RWPE1 (cell line): ENCODE results near the gene ABR.

Experiments used
- CTCF ChIA-PET: fragments of 350-600 bp; sonication (Branson Sonifier 250); formaldehyde crosslinking; extraction: SDS; loops from one replicate; lab custom pipeline; 2021; lab: Yijun Ruan, JAX
- POLR2A ChIA-PET: fragments of 400-600 bp; formaldehyde crosslinking; extraction: SDS; loops from one replicate; lab custom pipeline; 2020; ENCODE audit warnings: antibody characterized with exemption; ENCODE audit not compliant: low non-redundant PET; lab: Yijun Ruan, JAX
- DNase-seq: peaks from one replicate; pipeline ENCODE4 v3.0.0; 2012; ENCODE audit warnings: low spot score
- H3K27ac ChIP-seq: fragments of 450-650 bp; 2 replicates; pipeline ENCODE4 v1.5.1; 2017
- TF ChIP-seq, protein P1 (sequence below): fragments of 450-650 bp; conservative IDR thresholded peaks from 2 replicates; pipeline ENCODE4 v1.5.1; 2017; ENCODE audit warnings: low read depth, mild to moderate bottlenecking

Gene ABR

GRCh38 chr17:1009229-1010085, 170.3 kb downstream of the ABR start:
- TF ChIP-seq, protein P1, sequence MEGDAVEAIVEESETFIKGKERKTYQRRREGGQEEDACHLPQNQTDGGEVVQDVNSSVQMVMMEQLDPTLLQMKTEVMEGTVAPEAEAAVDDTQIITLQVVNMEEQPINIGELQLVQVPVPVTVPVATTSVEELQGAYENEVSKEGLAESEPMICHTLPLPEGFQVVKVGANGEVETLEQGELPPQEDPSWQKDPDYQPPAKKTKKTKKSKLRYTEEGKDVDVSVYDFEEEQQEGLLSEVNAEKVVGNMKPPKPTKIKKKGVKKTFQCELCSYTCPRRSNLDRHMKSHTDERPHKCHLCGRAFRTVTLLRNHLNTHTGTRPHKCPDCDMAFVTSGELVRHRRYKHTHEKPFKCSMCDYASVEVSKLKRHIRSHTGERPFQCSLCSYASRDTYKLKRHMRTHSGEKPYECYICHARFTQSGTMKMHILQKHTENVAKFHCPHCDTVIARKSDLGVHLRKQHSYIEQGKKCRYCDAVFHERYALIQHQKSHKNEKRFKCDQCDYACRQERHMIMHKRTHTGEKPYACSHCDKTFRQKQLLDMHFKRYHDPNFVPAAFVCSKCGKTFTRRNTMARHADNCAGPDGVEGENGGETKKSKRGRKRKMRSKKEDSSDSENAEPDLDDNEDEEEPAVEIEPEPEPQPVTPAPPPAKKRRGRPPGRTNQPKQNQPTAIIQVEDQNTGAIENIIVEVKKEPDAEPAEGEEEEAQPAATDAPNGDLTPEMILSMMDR: no peak
- ChIA-PET POLR2A (no interaction called here), CTCF (no interaction called here)
- H3K27ac ChIP-seq: peak overlapping the region; percentile 49
- DNase-seq: no peak

DNA sequence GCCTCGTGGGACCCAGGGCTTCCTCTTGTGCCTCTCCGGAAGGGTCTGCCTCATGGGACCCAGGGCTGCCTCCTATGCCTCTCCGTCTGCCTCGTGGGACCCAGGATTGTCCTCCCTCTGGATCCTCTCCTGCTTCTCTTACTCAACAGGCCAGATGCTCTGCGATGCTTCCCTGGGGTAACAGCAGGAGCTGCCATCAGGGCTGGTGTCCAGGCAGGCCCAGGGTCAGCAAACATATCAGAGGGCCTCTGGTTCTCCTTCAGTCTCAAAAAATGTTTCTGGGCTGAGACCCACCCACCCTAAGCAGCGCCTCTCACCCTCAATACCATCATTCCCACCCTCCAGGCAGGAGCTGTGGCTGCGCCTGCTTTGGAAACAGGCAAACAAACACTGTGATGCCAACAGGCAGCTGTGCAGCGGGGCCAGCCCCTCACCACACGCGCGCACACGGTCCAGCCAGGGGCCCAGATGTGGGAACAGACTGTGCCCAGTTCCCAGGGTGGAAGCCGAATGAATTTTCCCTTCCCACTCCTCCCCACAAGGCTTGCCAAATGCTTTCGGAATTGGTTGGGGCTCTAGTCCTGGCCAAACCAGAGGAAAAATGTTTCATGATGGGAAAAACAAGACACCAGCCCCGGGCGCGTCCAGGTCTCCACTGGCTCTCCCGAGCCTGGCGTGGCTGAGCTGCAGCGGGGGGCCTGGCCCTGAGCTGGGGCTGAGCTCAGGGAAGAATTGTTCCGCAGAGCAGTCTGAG, 171.6 kb downstream of the ABR start:
- TF ChIP-seq, protein P1: no peak
- ChIA-PET POLR2A (no interaction called here), CTCF (no interaction called here)
- DNase-seq: no peak
- peak overlapping the region; percentile 3; the same call in 1 of the 2 replicates for H3K27ac ChIP-seq

- peak overlapping the region; percentile 3; the same call in 1 of the 2 replicates for H3K27ac ChIP-seq
- POLR2A ChIA-PET: no interaction called here
- no peak for DNase-seq
- CTCF ChIA-PET: interaction anchor here (0.7 kb wide), 1 partner anchor 8 kb away, joined by 3 read pairs; no protein-coding TSS in a partner anchor
- TF ChIP-seq, protein P1: no peak
These were observed 172.3 kb downstream of the ABR start for GRCh38 chr17:1007310-1008007.

DNA sequence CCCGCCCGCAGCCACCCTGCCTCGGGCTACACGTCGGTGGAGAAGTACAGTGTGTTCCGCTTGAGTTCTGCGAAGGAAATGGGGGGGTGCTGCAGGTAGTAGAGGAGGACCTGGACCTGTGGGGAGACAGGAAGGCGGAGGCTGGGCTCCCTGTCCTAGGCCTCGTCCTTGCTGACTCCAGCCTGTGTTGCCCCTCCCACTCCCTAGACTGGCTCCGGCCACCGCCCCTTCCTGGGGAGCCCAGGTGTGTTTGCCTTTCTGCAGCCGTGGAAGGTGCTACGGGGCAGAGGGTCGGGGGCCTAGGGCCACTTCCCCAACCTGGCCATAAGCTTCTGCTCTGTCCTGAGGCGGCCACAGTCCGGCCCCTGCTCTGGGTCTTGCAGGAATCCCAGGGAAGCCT, 173.7 kb downstream of the ABR start:
- ChIA-PET CTCF (interaction anchor here (0.9 to 1.3 kb wide), 2 partner anchors 23 to 50 kb away, joined by 3 read pairs; no protein-coding TSS in a partner anchor), POLR2A (no interaction called here)
- H3K27ac ChIP-seq: peak overlapping the region; percentile 78
- no peak for DNase-seq
- TF ChIP-seq, protein P1: no peak

GRCh38 chr17:1005361-1005946, 174.3 kb downstream of the ABR start:
- ChIA-PET CTCF (interaction anchor here (1.3 kb wide), 1 partner anchor 51 kb away, joined by 3 read pairs; no protein-coding TSS in a partner anchor), POLR2A (no interaction called here)
- no peak for DNase-seq
- H3K27ac ChIP-seq: peak overlapping the region; percentile 78
- TF ChIP-seq, protein P1: no peak
